Activated CD8-positive, alpha-beta memory T cell treated with anti-CD3 and anti-CD28 coated beads for 24 hours (primary cell): ENCODE measurements around the gene SPATA2.
"Not testable (repeated sequence)": the region's sequence is repeated elsewhere in the genome, so short reads cannot be mapped to it uniquely, and the experiment has no call there.

Source experiments
- DNase-seq: peaks from one replicate; pipeline ENCODE4 v3.0.0-alpha.2; 2020

Gene SPATA2

GRCh38 chr20:49915380-49916145, at the start of gene SPATA2:
Gene SPATA2 (minus strand): TSS chr20:49915529. CDS start chr20:49908490, 7,039 bp downstream.
- DNase-seq: peak; percentile 97

DNA sequence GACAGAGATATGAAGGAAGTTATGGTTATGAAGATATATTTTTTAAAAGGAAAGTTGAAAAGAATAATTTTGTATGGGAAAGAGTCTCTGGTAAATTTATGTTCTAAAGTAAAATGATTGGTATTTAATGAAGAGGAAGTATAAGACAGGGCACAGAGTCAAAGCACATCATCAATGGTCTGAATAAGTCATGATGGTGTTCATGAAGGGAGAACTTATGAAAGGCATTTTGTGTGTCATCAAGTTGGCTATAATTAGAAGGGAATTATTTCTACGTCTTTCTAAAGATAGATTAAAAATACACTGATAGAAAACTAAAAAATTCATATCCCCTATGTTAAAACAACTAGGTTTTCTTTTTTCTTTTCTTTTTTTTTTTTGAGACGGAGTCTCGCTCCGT, 46.1 kb upstream of the SPATA2 start:
- no peak for DNase-seq

DNA sequence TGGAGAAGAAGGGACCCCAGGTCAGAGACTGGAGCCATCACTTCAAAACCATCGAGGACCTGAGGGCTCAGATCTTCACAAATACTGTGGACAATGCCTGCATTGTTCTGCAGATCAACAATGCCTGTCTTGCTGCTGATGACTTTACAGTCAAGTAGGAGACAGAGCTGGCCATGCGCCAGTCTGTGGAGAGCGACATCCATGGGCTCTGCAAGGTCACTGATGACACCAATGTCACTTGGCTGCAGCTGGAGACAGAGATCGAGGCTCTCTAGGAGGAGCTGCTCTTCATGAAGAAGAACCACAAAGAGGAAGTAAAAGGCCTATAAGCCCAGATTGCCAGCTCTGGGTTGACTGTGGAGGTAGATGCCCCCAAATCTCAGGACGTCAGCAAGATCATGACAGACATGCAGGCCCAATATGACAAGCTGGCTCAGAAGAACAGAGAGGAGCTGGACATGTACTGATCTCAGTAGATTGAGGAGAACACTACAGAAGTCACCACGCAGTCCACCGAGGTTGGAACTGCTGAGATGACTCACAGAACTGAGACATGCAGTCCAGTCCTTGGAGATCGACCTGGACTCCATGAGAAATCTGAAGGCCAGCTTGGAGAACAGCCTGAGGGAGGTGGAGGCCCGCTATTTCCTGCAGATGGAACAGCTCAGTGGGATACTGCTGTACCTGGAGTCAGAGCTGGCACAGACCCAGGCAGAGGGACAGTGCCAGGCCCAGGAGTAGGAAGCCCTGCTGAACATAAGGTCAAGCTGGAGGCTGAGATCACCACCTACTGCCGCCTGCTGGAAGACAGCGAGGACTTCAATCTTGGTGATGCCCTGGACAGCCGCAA, 42.0 kb upstream of the SPATA2 start:
- DNase-seq: not testable (repeated sequence)

DNA sequence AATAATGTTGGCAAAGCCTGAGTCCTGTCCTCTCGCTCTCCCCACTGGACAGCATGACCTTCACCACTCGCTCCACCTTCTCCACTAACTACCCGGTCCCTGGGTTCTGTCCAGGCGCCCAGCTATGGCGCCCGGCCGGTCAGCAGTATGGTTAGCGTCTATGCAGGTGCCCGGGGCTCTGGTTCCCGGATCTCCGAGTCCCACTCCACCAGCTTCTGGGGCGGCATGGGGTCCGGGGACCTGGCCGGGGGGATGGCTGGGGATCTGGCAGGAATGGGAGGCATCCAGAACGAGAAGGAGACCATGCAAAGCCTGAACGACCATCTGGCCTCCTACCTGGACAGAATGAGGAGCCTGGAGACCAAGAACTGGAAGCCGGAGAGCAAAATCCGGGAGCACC, 41.4 kb upstream of the SPATA2 start:
- no peak for DNase-seq

DNA sequence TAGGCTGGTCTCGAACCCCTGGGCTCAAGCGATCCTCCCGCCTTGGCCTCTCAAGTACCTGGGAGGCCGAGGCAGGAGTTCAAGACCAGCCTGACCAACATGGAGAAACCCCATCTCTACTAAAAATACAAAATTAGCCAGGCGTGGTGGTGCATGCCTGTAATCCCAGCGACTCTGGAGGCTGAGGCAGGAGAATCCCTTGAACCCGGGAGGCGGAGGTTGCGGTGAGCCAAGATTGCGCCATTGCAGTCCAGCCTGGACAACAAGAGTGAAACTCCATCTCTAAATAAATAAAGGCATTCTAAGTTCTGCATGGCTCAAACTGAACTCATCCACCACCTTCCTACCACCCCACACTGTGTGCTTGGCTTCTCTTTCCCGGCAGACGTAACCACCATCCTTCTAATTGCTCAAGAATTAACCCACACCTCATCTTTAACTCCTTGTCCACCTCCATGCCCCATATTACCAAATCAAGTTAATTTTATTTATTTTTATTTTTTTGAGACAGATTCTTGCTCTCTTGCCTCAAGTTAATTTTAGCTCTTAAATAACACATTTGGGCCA, 40.6 kb upstream of the SPATA2 start:
- not testable (repeated sequence) for DNase-seq

DNA sequence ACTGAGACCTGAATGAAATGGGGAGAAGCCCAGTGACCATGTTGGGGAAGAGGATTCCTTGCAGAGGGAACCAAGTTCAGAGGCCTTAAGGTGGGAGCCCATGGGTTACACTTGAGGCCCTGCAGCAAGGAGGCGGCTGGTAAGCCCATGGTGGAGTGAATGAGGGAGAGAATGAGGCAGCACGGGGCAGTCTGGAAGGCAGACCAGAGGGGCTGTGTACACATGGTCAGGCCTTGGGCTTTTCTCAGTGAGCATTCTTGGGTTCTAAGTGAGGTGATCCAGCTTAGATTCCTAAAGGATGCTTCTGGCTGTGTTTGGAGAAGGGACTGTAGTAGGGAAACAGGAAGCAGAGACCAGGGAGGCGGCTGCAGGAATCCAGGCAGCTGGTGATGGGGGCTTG, 39.8 kb upstream of the SPATA2 start:
- no peak for DNase-seq

- DNase-seq: no peak
Observed at GRCh38 chr20:49951151-49951550, 35.8 kb upstream of the SPATA2 start.

DNA sequence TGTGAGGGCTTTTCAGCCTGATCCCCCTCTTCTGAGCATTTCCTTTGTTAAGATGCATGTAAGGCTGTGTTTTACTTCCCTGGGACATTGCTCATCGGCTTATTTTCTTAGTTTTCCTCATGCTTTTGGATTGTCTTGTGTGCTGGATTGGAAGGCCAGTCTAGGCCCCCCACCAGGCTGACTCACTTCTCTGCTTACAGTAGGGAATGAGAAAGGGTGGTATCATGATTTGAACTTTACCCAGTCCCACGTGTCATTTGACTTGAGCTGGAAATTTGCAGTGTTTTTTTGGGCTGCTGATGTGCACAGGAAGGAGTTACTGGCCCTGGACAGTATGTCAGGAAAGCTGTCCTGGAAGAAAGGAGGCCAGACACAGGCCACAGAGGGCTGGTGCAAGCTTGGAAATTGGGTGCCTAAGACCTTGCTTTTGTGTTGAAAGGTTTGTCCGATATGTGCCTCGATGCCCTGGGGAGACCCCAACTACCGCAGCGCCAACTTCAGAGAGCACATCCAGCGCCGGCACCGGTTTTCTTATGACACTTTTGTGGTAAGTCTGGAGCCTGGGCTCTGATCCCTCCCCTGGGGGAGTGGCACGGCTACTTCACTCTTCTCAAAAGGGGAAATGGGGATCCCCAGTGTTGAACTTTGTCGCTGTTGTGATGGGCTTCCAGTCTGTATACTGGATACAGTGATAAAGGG, 33.6 kb upstream of the SPATA2 start:
- no peak for DNase-seq

DNA sequence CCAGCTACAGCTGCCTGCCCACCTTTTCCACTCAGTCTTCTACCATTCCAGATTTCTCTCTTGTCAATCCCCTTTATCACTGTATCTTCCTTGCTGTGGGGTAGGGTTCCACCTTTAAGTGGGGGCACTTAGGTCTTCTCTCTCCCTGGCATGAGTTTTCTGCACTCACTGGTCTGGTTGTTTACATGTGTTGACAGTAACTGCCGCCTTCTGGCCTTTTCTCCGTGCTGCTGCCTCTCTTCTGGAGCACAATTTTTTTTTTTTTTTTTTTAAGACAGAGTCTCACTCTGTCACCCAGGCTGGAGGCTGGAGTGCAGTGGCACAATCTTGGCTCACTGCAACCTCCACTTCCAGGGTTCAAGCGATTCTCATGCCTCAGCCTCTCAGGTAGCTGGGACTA, 32.8 kb upstream of the SPATA2 start:
- no peak for DNase-seq

DNA sequence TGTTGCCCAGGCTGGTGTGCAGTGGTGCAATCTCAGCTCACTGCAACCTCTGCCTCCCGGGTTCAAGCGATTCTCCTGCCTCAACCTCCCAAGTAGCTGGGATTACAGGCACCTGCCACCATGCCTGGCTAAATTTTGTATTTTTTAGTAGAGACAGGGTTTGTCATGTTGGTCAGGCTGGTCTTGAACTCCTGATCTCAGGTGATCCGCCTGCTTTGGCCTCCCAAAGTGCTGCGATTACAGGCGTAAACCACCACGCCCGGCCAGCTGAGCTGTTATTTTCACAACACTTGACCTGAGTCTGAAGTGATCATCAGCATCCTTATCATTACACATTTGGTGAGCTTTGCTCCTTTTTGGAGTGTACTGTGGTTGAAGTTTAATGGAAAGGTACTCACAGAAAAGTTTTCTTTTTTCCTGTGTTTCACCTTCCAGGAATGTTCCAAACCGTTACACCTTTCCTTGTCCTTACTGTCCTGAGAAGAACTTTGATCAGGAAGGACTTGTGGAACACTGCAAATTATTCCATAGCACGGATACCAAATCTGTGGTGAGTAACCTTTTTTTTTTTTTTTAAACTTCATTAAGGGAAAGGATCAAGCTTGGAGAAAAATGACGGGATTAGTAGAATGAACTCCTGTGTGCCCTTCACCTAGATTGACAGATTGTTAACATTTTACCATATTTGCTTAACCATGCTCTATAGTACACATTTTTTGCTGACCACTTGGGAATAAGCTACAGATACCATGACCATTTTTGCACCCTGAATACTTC, 30.6 kb upstream of the SPATA2 start:
- DNase-seq: no peak

DNA sequence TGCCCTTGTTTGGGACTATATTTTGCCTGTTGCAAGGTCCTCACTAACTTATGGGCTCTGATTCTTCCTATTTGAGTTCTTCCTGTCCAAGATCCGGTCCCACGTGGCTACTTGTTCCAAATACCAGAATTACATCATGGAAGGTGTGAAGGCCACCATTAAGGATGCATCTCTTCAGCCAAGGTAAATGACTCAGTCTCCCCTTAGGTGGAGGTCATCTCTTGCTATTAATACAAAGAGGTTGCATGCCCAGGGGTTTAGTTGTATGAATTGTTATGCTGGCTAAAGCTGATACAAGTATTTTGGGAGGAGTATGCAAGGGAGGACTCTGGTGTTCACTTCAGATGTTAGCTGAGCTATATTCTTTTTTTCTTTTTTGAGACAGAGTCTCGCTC, 30.0 kb upstream of the SPATA2 start:
- no peak for DNase-seq

- DNase-seq: no peak
Observed at GRCh38 chr20:49942942-49943341, 27.6 kb upstream of the SPATA2 start.

DNA sequence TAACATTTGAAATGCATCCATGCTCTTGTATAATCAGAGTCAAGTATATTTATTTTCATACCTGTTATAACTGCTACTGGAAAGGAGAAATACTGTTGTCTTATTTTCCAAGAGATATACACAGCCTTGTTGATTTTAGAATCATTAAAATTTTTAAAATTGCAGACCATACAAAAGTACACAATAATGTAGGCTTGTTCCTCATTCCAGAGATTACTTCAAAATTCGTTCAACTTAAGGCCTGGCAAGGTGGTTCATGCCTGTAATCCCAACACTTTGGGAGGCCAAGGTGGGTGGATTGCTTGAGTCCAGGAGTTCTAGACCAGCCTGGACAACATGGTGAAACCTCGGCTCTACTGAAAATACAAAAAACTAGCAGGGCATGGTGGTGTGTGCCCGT, 27.0 kb upstream of the SPATA2 start:
- DNase-seq: no peak

DNA sequence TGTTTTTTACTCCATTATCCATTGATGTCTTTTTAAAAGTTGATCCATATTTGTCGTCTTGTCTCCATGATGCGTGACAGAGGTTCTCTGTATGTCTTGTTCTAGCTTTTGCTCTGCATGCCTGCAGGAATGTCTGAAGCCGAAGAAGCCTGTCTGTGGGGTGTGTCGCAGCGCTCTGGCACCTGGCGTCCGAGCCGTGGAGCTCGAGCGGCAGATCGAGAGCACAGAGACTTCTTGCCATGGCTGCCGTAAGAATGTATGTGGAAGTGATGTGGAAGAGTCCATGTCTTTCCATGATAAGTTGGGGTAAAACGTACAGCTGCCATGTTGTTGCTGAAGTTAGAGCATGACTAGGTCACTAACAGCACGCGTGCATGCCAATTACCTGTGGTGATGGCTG, 26.1 kb upstream of the SPATA2 start:
- DNase-seq: no peak

DNA sequence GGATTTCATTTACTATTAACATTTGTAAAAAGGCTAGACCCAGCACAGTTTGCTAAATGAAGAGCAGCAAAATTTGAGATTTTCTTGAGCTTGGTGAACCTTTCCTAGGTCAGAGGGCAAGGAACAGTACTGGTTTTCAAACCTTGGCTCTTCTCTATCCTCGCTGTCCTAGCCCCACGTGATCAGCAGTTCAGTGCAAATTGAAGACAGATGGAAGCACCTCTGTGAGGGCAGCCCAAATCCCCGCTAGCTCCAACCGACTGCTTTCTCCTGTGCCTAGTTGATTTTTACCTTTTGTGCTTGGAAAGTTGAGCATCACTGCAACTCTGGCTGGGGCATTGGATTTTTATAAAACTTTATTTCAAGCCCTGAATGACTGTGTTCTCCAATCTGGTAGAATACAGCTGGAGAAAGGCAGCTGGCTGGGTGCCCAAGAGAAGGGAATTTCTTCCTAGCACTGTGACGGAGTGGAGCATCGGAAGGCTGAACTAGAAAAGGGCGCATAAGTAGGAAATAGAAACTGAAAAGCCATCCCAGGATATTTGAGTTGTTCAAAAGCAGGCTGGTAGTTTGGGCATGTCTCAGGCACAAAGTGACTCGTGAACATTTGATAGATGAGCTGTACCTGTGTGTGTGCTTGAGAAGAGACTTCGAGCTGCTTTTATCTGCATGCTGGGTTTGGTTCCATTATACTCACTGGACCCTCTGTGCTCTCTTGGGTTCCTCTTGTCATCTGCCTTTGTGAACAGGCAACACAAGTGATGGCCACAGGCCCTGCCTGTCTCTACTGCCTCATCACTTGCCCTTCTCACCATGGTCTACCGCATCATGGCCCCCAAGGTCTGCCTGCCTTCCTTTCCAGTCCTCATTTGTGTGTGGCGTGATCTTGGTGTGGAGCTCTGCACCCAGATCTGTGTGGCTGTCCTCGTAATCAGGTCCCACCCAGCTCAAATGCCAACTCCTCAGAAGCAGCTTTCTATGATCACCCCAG, 23.1 kb upstream of the SPATA2 start:
- no peak for DNase-seq

DNA sequence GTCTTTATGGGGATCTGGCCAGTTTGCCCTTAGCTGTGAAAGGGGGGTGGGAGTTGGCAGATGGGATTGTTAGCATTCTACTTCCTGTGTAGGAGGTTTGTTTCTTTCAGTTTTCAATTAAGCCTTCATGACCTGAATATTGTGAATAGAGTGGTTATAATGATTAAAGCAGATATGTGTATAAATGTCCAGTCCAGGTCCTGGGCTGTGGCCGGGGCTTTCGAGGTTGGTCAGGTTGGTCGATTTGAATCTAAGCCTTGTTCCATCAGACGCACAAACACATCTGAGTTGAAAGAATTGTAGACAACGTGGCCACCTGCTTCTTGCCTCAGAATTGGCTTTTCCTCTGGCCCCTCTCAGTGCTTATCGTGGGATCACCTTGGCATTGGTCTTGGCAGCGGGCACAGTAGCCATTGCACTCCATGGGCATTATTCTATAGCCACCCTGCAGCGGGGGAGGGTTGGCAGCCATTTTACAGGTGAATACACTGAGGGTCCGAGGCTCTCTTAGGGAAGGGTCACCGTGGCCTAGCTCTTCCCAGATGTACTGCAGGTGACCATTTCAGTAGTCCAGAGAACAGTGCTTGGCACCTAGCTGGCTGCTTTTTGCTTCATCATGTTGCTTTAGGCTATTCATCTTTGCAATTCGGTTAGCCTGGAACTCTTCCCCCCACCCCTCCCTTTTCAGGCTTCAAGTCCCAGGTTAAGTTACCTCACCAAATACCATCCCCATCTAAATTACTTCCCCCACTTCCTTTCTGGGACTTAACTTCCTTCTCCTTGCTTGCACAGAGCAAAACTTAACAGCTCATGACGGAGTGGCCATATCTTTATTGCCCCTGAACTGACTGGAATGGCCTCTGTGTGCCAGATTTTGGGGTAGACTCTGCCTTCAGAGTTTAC, 21.9 kb upstream of the SPATA2 start:
- no peak for DNase-seq

- peak; percentile 95 for DNase-seq
Observed at GRCh38 chr20:49936153-49937026, 21.1 kb upstream of the SPATA2 start, which contains the start of gene RNF114. Gene RNF114 (plus strand): TSS chr20:49936397. CDS start chr20:49936413, 16 bp downstream.

- DNase-seq: no peak
Observed at GRCh38 chr20:49935746-49936152, 20.4 kb upstream of the SPATA2 start.

DNA sequence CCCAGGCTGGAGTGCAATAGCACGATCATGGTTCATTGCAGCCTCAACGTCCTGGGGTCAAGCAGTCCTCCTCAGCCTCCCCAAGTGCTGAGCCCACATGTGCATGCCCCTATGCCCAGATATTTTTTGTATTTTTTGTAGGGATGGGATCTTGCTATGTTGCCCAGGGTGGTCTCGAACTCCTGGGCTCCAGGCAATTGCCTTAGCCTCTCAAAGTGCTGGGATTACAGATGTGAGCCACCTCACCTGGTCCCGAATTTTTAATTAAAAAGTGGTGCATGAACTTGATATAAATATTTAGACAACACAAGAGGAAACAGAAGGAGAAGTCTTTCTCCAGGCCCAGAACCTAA, 13.8 kb upstream of the SPATA2 start:
- DNase-seq: no peak
